ENCODE data around the gene L3MBTL4. TPM values are rescaled to one million over a fixed set of nuclear protein-coding genes. Genes with fewer than 3 reads are reported as not detected.

The L3MBTL4 gene
- total RNA-seq, 1 donor from 2014 or later: 0.56 TPM

GRCh38 chr18:6210349-6211173 is 204.2 kb downstream of the L3MBTL4 start:
- H3K36me3 Mint-ChIP-seq (ENCODE audit: low read depth, unreplicated experiment): no peaks in the 10 kb centered on the region
- TF ChIP-seq CTCF (IDR thresholded peaks at IDR 0.05; ENCODE audit: unreplicated experiment): no peak
- no peaks in the 10 kb centered on the region for H3K9me3 Mint-ChIP-seq (ENCODE audit: unreplicated experiment)
- H3K27me3 Mint-ChIP-seq (ENCODE audit: unreplicated experiment): no peaks in the 10 kb centered on the region
- H3K4me1 Mint-ChIP-seq (ENCODE audit: unreplicated experiment): no peaks in the 10 kb centered on the region
- H3K27ac Mint-ChIP-seq (ENCODE audit: unreplicated experiment): no peak overlapping the region
- no peak overlapping the region for H3K4me3 Mint-ChIP-seq (ENCODE audit: unreplicated experiment)
- no peak for DNase-seq (ENCODE audit: low spot score)

- H3K27me3 Mint-ChIP-seq (ENCODE audit: unreplicated experiment): no peaks in the 10 kb centered on the region
- H3K27ac Mint-ChIP-seq (ENCODE audit: unreplicated experiment): no peak overlapping the region
- DNase-seq (ENCODE audit: low spot score): no peak
- TF ChIP-seq CTCF (IDR thresholded peaks at IDR 0.05; ENCODE audit: unreplicated experiment): no peak
- H3K9me3 Mint-ChIP-seq (ENCODE audit: unreplicated experiment): no peaks in the 10 kb centered on the region
- no peak overlapping the region for H3K4me3 Mint-ChIP-seq (ENCODE audit: unreplicated experiment)
- H3K36me3 Mint-ChIP-seq (ENCODE audit: low read depth, unreplicated experiment): no peaks in the 10 kb centered on the region
- no peaks in the 10 kb centered on the region for H3K4me1 Mint-ChIP-seq (ENCODE audit: unreplicated experiment)
Measured at GRCh38 chr18:6207941-6208340, 206.8 kb downstream of the L3MBTL4 start.

GRCh38 chr18:6207116-6207515 is 207.6 kb downstream of the L3MBTL4 start:
- Mint-ChIP-seq H3K9me3 (ENCODE audit: unreplicated experiment) (no peaks in the 10 kb centered on the region), H3K27me3 (ENCODE audit: unreplicated experiment) (no peaks in the 10 kb centered on the region), H3K4me3 (ENCODE audit: unreplicated experiment) (no peak overlapping the region), H3K4me1 (ENCODE audit: unreplicated experiment) (no peaks in the 10 kb centered on the region), H3K27ac (ENCODE audit: unreplicated experiment) (no peak overlapping the region), H3K36me3 (ENCODE audit: low read depth, unreplicated experiment) (no peaks in the 10 kb centered on the region)
- DNase-seq (ENCODE audit: low spot score): no peak
- TF ChIP-seq CTCF (IDR thresholded peaks at IDR 0.05; ENCODE audit: unreplicated experiment): no peak

GRCh38 chr18:6205706-6206105 is 209.0 kb downstream of the L3MBTL4 start:
- no peak for TF ChIP-seq CTCF (IDR thresholded peaks at IDR 0.05; ENCODE audit: unreplicated experiment)
- DNase-seq (ENCODE audit: low spot score): no peak
- no peak overlapping the region for H3K4me3 Mint-ChIP-seq (ENCODE audit: unreplicated experiment)
- no peaks in the 10 kb centered on the region for H3K36me3 Mint-ChIP-seq (ENCODE audit: low read depth, unreplicated experiment)
- H3K9me3 Mint-ChIP-seq (ENCODE audit: unreplicated experiment): no peaks in the 10 kb centered on the region
- no peaks in the 10 kb centered on the region for H3K27me3 Mint-ChIP-seq (ENCODE audit: unreplicated experiment)
- no peak overlapping the region for H3K27ac Mint-ChIP-seq (ENCODE audit: unreplicated experiment)
- H3K4me1 Mint-ChIP-seq (ENCODE audit: unreplicated experiment): no peaks in the 10 kb centered on the region

- Mint-ChIP-seq H3K36me3 (ENCODE audit: low read depth, unreplicated experiment) (no peaks in the 10 kb centered on the region), H3K9me3 (ENCODE audit: unreplicated experiment) (no peaks in the 10 kb centered on the region), H3K4me3 (ENCODE audit: unreplicated experiment) (no peak overlapping the region), H3K27ac (ENCODE audit: unreplicated experiment) (no peak overlapping the region), H3K4me1 (ENCODE audit: unreplicated experiment) (peaks cover 4% of the 10 kb centered on the region), H3K27me3 (ENCODE audit: unreplicated experiment) (no peaks in the 10 kb centered on the region)
- DNase-seq (ENCODE audit: low spot score): no peak
- no peak for TF ChIP-seq CTCF (IDR thresholded peaks at IDR 0.05; ENCODE audit: unreplicated experiment)
Measured at GRCh38 chr18:6204476-6204875, 210.2 kb downstream of the L3MBTL4 start.
